KOPT-K1 (cell line): Measurements from ENCODE around the gene TNFSF12.

Experiments
- H3K27ac ChIP-seq: fragments of 200-600 bp; sonication (generic); 2 replicates; pipeline ENCODE4 v1.5.1; 2016; ENCODE audit warnings: antibody characterized with exemption, mild to moderate bottlenecking, low read depth, low read length; ENCODE audit not compliant: poor library complexity, severe bottlenecking
- H3K36me3 ChIP-seq: fragments of 200-600 bp; sonication (generic); 2 replicates; pipeline ENCODE4 v1.5.1; 2017; ENCODE audit warnings: antibody characterized with exemption, mild to moderate bottlenecking, low read length, moderate library complexity; ENCODE audit not compliant: insufficient read depth
- H3K9me3 ChIP-seq: fragments of 200-600 bp; sonication (generic); 2 replicates; pipeline ENCODE4 v1.5.1; 2017; ENCODE audit warnings: antibody characterized with exemption, low read length, mild to moderate bottlenecking; ENCODE audit not compliant: insufficient read depth, poor library complexity, severe bottlenecking

The TNFSF12 gene

DNA sequence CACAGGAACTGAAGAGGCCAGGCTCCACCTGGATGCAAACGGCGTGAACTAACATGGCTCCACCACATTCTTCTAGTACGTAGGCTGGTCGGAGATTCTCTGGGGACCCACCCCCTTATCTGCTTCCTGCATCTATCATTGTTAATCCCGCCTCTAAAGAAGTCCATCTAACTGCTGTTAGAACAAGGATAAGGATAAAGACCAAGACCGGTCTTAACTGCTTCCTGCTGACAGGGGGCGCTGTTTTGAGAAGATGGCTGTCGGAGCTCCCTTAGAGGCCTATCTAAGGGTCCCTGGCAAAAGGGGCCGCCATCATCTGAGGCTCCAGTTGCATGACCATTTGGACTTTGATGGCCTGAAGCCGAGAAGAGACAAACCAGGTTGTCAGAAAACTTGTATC, 25.8 kb upstream of the TNFSF12 start:
- no peaks in the 10 kb centered on the region for H3K36me3 ChIP-seq
- H3K9me3 ChIP-seq = peaks cover 19% of the 10 kb centered on the region
- no peak overlapping the region for H3K27ac ChIP-seq

DNA sequence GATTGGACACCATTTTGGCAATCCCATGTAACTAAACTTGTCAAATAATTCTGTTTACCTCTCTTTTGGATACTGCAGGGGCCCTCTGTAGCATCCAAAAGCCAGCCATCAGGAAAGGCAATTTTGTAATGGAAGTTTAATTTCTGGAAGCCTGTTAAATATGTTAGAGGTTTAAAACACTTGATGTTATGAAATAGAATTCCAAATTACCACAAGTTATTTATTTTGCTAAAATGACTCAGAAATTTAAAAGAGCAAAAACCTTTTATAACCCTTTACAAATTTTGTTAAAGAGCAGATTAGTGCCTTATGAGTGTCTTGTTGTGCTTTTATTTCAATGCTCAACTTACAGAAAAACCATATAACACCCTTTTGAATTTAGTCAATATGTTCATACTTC, 20.0 kb upstream of the TNFSF12 start:
- Histone ChIP-seq H3K27ac (no peak overlapping the region), H3K36me3 (no peaks in the 10 kb centered on the region), H3K9me3 (peaks cover 31% of the 10 kb centered on the region)

DNA sequence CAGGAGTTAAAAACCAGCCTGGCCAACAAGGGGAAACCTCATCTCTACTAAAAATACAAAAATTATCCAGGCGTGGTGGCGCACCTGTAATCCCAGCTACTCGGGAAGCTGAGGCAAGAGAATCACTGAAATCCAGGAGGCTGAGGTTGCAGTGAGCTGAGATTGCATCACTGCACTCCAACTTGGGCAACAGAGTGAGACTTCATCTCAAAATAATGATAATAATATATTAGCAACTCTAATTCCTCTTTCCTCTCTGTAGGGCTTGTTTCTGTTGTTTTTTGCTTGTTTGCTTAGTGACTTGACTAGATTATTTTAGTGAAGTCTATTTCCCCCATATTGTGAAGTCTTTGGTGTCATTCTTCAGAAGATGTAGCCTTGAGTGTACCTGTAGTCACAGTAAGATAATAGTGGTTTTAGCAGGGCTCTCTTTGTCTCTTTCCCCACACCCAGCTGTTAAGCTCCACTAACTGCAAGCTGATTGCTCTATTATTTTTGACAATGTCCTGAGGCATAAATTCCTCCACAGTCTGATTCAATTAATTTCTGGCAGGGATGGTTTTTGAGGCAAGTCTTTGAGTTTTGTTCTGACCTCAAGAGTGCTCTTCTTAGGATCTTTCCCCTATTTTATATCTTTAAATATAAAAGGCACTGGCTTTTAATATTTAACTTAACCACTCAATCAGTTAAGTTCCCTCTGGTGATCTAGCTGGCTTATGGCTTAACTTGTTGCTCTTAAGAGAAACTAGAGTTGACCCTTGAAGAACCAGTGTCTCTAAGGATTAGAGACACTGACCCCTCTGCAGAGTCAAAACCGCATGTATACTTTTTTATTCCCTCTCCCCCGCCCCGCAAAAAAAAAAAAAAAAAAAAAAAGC, 18.6 kb upstream of the TNFSF12 start:
- no peaks in the 10 kb centered on the region for H3K36me3 ChIP-seq
- H3K9me3 ChIP-seq = peaks cover 31% of the 10 kb centered on the region
- no peak overlapping the region for H3K27ac ChIP-seq

DNA sequence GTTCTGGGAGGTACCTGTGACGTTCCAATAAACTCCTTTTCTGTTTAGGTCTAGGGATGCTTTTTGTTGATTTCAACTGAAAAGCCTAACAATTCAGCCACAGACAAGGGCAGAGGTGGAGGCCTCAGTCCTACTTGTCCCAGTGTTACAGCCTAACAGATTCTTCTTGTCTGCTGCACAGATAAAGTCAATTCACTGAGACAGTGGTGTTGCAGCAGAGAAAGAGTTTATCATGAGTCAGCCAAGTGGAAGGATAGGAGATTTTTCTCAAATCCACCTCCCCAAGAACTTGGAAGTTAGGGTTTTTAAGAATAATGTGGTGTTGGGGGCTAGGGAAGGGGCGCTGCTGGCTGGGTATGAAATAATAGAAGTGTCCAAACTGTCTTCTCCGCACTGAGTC, 10.8 kb upstream of the TNFSF12 start:
- H3K9me3 ChIP-seq = peaks cover 18% of the 10 kb centered on the region
- no peaks in the 10 kb centered on the region for H3K36me3 ChIP-seq
- no peak overlapping the region for H3K27ac ChIP-seq

DNA sequence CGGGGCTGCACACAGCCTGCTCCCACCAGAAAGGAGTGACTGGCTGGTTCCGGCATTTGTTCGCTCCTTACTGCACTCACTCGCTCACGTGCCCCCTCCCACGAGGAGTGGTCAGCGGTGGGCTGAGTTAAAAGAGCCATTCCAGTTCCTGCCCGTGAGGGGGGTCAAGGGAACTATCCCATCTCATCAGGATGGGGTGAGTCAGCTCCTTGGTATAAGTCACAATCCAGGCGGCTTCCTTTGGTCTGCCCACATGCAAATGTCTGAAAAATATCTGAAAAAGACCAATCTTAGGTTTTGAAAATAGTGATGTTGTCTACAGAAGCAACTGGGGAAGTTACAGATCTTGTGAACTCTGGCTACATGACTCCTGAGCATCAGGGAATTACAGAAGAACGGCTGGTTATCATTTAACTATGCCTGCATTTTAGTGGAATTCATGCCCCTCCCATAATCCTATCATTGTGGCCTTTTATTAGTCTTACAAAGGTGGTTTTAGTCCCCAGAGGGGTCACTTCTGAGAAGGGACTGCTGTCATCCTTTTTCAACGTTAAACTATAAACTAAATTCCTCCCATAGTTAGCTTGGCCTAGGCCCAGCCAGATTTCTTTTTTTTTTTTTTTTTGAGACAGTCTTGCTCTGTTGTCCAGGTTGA, 9.8 kb upstream of the TNFSF12 start:
- no peaks in the 10 kb centered on the region for H3K36me3 ChIP-seq
- peaks cover 18% of the 10 kb centered on the region for H3K9me3 ChIP-seq
- no peak overlapping the region for H3K27ac ChIP-seq

DNA sequence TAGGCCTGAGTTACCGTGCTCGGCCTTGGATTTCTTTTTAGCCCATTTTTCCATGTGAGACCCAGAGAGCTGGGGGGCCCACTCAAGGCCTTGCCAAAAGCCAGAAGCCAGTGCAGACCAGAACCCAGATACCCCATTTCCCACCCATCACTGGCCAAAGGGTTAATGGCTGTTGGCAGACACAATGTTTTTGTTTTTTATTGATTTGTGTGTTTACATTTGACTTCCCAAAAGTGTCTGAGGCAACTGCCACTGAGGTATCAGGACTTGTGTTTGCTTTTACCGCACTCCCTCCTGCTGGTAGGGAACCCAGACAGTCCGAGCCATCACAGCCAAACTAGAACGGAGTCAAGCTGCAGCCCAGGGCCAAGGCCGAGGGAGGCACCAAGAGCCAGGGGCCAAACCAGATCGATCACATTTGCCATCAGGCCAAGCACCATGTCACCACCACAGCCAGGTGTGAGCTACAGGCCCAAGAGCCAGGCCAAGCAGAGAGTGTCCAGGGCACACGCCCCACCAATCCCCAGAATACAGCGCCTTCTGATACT, 7.7 kb upstream of the TNFSF12 start:
- Histone ChIP-seq H3K27ac (no peak overlapping the region), H3K9me3 (peaks cover 18% of the 10 kb centered on the region), H3K36me3 (no peaks in the 10 kb centered on the region)

DNA sequence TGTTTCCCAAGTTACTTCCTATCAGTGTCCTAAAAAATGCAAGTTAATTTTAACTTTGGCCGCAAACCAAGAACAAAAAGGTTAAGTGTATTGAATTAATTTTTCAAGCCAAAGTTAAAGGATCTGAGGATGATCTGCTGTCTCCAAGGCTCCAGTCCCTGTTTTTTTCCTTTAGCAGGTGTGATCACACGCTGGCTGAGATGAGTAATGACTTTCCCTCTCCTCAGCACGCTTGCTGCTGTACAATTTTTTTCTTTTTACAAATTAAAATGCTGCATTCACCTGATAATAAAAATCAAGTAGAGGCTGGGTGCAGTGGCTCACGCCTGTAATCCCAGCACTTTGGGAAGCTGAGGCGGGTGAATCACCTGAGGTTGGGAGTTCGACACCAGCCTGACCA, 3.9 kb upstream of the TNFSF12 start:
- Histone ChIP-seq H3K27ac (no peak overlapping the region), H3K9me3 (no peaks in the 10 kb centered on the region), H3K36me3 (no peaks in the 10 kb centered on the region)

DNA sequence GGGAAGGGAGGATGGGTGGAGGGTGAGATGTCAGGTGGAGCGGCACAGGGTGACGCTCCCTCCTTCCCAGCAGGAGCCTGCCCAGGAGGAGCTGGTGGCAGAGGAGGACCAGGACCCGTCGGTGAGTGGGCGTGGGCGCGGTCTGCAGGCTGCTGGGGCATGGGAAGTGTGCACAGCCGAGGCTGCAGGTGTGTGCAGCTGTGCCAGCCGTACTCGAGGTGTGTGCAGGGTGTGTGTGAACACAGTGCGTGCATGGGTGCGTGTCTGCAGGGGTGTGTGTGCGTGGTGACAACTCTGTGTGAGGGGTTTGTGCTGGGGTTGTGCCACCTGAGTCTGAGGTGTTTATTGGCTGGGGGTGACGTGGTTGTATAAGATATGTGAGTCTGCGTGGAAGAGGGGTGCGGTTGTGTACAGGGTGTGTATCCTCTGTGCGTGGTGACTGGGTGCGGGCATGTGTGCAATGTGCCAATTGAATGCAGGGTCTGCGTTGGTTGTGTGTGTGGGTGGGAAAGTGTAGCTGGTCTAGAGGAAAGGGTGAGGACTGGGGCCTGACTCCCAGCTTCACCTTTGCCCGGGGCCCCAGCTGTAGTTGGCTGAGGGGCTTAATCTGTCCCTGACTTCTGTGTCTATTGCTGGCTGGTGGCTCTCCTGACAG, 670 bp downstream of the TNFSF12 start:
- no peak overlapping the region for H3K27ac ChIP-seq
- no peaks in the 10 kb centered on the region for H3K36me3 ChIP-seq
- H3K9me3 ChIP-seq = no peaks in the 10 kb centered on the region

DNA sequence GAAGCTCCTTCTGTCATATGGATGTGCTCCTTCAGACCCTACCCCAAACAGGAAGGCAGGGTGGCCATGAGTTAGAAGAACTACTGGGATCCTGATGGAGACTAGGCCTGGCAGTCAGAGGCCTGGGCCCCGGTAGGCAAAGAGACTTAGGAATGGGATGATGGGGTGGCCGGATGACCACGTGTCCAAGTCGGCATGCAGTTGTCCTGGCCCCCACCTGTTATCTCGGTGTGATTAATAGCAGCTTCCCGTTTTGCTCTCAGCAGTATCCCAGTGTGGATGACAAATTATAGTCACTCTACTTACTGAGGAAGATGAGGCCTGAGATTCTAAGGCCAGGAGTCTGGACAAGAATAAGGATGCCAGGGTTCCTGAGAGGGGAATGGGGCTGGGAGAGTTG, 1.5 kb downstream of the TNFSF12 start:
- H3K36me3 ChIP-seq = no peaks in the 10 kb centered on the region
- H3K9me3 ChIP-seq = no peaks in the 10 kb centered on the region
- peak overlapping the region; percentile 67 for H3K27ac ChIP-seq

DNA sequence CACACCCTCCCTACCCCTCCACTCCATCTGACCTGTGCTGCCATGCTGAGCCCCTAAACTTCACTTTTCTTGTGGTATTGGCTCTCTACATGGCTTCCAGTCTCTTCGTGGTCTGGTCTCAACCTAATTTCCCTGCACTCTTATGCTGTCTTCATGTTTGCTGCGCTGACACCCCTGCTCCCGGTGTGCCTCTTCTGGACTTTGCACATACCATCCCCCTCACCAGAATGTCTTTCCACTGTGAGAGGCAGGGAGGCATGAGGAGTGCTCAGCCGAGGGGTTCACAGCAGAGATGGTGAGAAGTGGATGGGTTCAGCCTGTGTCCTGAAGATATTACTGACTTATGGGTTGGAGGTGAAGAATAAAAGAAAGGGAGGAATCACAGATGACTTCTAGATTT, 2.5 kb downstream of the TNFSF12 start:
- Histone ChIP-seq H3K9me3 (no peaks in the 10 kb centered on the region), H3K27ac (peak overlapping the region; percentile 67), H3K36me3 (no peaks in the 10 kb centered on the region)

DNA sequence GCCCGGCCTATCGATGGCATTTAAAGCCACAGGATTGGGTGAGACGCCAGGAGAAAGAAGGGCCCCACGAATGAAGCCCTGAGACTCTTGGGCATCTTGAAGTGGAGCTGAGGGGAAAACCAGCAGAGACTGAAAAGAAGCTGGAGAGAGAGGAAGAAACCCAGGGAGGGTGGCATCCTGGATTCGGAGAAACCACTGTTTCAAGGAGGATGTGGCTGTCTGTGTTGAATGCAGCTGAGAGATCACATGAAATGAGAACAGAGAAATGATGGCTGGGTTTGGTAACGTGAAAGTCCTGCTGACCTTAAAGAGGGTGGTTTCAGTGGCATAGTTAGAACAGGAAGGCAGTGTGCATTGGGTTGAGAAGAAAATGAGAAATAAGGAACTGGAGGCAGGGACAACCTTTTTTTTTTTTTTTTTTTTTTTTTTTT, 3.8 kb downstream of the TNFSF12 start:
- Histone ChIP-seq H3K9me3 (no peaks in the 10 kb centered on the region), H3K27ac (peak overlapping the region; percentile 67), H3K36me3 (no peaks in the 10 kb centered on the region)

DNA sequence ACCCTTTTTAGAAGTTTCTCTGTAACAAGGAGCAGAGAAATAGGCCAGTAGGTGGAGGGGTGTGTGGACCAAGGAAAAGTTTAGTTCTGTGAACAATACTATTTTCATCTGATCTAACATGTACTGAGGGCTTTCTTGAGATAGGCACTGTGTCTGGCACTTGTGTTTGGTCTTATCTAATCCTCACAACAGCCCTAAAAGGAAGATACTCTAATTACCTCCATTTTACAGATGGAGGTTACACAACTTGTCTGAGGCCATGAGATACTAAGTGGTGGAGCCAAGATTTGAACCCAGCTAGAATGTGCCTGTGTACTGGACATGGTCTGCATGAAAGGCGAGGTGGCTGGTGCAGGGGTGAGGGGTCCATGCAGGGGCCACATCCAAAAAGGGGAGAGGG, 4.5 kb downstream of the TNFSF12 start:
- peak overlapping the region; percentile 67 for H3K27ac ChIP-seq
- no peaks in the 10 kb centered on the region for H3K36me3 ChIP-seq
- no peaks in the 10 kb centered on the region for H3K9me3 ChIP-seq

DNA sequence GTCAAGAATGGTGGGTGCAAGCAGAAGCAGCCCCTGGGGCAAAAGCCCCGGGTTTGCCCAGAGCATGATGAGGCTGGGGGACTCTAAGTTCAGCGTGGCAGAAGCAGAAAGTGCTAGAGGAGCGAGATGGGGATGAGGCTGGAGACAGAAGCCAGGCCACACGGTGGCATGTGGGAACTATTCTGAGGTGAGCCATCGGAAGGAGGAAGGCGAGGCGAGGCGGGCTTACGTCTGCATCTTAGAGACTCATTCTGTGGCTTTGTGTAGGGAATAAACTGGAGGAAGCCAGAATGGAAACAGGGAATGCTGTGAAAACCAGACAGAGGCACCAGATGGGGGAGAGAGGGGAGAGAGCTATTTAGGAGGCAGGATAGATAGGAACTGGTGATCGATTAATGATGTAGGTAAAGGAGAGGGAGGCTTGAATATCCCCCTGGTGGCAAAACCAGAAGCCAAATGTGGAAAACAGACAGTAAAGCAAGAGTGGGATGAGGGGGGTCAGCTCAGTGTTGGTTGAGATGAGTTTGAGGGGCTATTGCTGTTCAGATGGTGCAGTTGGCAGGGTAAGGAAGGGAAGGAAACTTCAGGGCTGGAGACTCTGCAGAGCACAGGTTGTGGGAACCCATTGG, 6.6 kb downstream of the TNFSF12 start:
- Histone ChIP-seq H3K27ac (no peak overlapping the region), H3K9me3 (no peaks in the 10 kb centered on the region), H3K36me3 (no peaks in the 10 kb centered on the region)

DNA sequence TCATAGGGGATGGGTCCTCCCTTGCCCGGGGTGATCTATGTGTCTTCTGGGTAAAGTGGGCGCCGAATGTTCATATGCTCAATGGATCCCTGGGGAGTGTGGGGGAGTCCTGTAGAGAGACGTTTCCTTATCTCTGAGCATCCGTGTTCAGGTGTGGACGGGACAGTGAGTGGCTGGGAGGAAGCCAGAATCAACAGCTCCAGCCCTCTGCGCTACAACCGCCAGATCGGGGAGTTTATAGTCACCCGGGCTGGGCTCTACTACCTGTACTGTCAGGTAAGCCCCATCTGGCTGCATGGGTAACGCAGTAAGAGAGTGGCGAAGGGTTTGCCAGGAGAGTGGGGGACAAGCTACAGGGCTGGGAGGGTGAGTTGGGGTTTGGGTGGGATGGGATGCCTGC, 7.8 kb downstream of the TNFSF12 start:
- Histone ChIP-seq H3K36me3 (no peaks in the 10 kb centered on the region), H3K9me3 (no peaks in the 10 kb centered on the region), H3K27ac (no peak overlapping the region)
